H1 (cell line): ENCODE data around the gene NR3C1. TPM values are rescaled to one million over a fixed set of nuclear protein-coding genes. Genes with fewer than 3 reads are reported as not detected.

ENCODE experiments used
- CTCF ChIA-PET: fragments of 300-600 bp; sonication (Branson Sonifier 250); formaldehyde crosslinking; loops from one replicate; lab custom pipeline; 2021; ENCODE audit not compliant: partially characterized antibody; lab: Charles Lee
- POLR2A ChIA-PET: fragments of 300-600 bp; sonication (Branson Sonifier 250); formaldehyde crosslinking; loops from one replicate; lab custom pipeline; 2021; ENCODE audit warnings: inconsistent platforms; ENCODE audit not compliant: partially characterized antibody; lab: Charles Lee
- DNase-seq, 2 experiments: peaks; one replicate each; pipeline versions ENCODE4 v3.0.0 to v3.0.0-alpha.2; 2010 to 2022; ENCODE audit warnings: low spot score in 2 of 2, low read depth in 1 of 2, mixed read lengths in 1 of 2
- FAIRE-seq: peaks from 2 replicates; lab custom pipeline; 2011; peaks lifted over from hg19 to GRCh38; lab: Jason Lieb, UNC
- H2AFZ ChIP-seq: 2 replicates; pipeline ENCODE4 v1.8.1; 2012; ENCODE audit warnings: low read length, inconsistent platforms
- H2AK5ac ChIP-seq: 2 replicates; pipeline ENCODE4 v1.6.1; 2013; ENCODE audit warnings: low read depth, low read length
- H2BK120ac ChIP-seq: replicated peaks from 2 replicates; pipeline ENCODE3; 2013; ENCODE audit warnings: low read depth, low read length, inconsistent platforms
- H2BK12ac ChIP-seq: 2 replicates; pipeline ENCODE4 v1.6.1; 2013; ENCODE audit warnings: low read depth, low read length
- H2BK15ac ChIP-seq: 2 replicates; pipeline ENCODE4 v1.6.1; 2013; ENCODE audit warnings: low read length
- H2BK20ac ChIP-seq: 2 replicates; pipeline ENCODE4 v1.6.1; 2013; ENCODE audit warnings: low read length
- H2BK5ac ChIP-seq: 2 replicates; pipeline ENCODE4 v1.6.1; 2013; ENCODE audit warnings: low read depth, low read length
- H3K14ac ChIP-seq: 2 replicates; pipeline ENCODE4 v1.6.1; 2013; ENCODE audit warnings: inconsistent platforms; ENCODE audit not compliant: insufficient read length
- H3K18ac ChIP-seq: 2 replicates; pipeline ENCODE4 v1.6.1; 2013; ENCODE audit warnings: low read length; ENCODE audit errors: extremely low read depth
- H3K23ac ChIP-seq: 2 replicates; pipeline ENCODE4 v1.6.1; 2013; ENCODE audit warnings: inconsistent platforms; ENCODE audit not compliant: insufficient read length
- H3K23me2 ChIP-seq: 2 replicates; pipeline ENCODE4 v1.6.1; 2013; ENCODE audit warnings: low read depth, low read length
- H3K27ac ChIP-seq: 2 replicates; pipeline ENCODE4 v1.6.1; 2011; ENCODE audit warnings: low read depth, low read length, inconsistent platforms
- H3K27me3 ChIP-seq, 4 experiments: replicated peaks in 1 of 4; 1 replicate in 1 of 4; 2 replicates in 3 of 4; pipeline versions ENCODE4 v1.6.1 to v1.8.1; 2011 to 2013; ENCODE audit warnings: low read length in 3 of 4, mild to moderate bottlenecking in 3 of 4, inconsistent platforms in 2 of 4, mixed read lengths in 2 of 4, moderate library complexity in 1 of 4; ENCODE audit not compliant: control insufficient read depth in 3 of 4, insufficient read depth in 3 of 4; ENCODE audit errors: extremely low read depth in 1 of 4
- H3K36me3 ChIP-seq, 4 experiments: 2 replicates each; pipeline versions ENCODE4 v1.6.1 to v1.8.1; 2011 to 2013; ENCODE audit warnings: mild to moderate bottlenecking in 4 of 4, low read length in 3 of 4, moderate library complexity in 2 of 4, control low read depth in 1 of 4, inconsistent platforms in 1 of 4; ENCODE audit not compliant: insufficient read depth in 4 of 4, control insufficient read depth in 2 of 4
- H3K4ac ChIP-seq: replicated peaks from 2 replicates; pipeline ENCODE3; 2013; ENCODE audit warnings: low read length, low read depth, mixed read lengths, inconsistent platforms; ENCODE audit not compliant: insufficient read length
- H3K4me1 ChIP-seq, 4 experiments: replicated peaks in 1 of 4; 1 replicate in 1 of 4; 2 replicates in 3 of 4; pipeline versions ENCODE4 v1.6.1 to v1.8.1; 2011 to 2013; ENCODE audit warnings: low read length in 3 of 4, inconsistent platforms in 2 of 4, mixed read lengths in 1 of 4; ENCODE audit not compliant: insufficient read depth in 4 of 4, control insufficient read depth in 3 of 4
- H3K4me2 ChIP-seq, 2 experiments: 2 replicates each; pipeline versions ENCODE4 v1.6.1 to v1.8.1; 2011 to 2013; ENCODE audit warnings: low read depth in 2 of 2, low read length in 2 of 2, control low read depth in 1 of 2, inconsistent platforms in 1 of 2, mild to moderate bottlenecking in 1 of 2; ENCODE audit not compliant: insufficient read depth in 1 of 2
- H3K4me3 ChIP-seq, 4 experiments: fragments of 200-600, 300-600 bp in 1 of 4; sonication (generic), shearing (Covaris generic), sonication (Bioruptor Twin) in 1 of 4; 2 replicates each; pipeline versions ENCODE4 v1.5.1 to v1.8.1; 2011 to 2016; ENCODE audit warnings: low read length in 4 of 4, low read depth in 3 of 4, control low read depth in 2 of 4, inconsistent platforms in 2 of 4, mild to moderate bottlenecking in 2 of 4, mixed read lengths in 1 of 4, moderate library complexity in 1 of 4; ENCODE audit not compliant: insufficient read depth in 2 of 4; ENCODE audit errors: extremely low read depth in 1 of 4
- H3K56ac ChIP-seq: replicated peaks from 2 replicates; pipeline ENCODE3; 2013; ENCODE audit warnings: low read depth, mild to moderate bottlenecking, mixed read lengths, low read length, inconsistent platforms; ENCODE audit not compliant: insufficient read length
- H3K79me1 ChIP-seq: 2 replicates; pipeline ENCODE4 v1.6.1; 2013; ENCODE audit warnings: low read depth, low read length, control low read depth
- H3K79me2 ChIP-seq, 2 experiments: 2 replicates each; pipeline versions ENCODE4 v1.6.1 to v1.8.1; 2012 to 2013; ENCODE audit warnings: low read length in 2 of 2, mild to moderate bottlenecking in 2 of 2, inconsistent platforms in 1 of 2; ENCODE audit not compliant: insufficient read depth in 2 of 2, control insufficient read depth in 1 of 2
- H3K9ac ChIP-seq, 4 experiments: replicated peaks in 1 of 4; 1 replicate in 1 of 4; 2 replicates in 3 of 4; pipeline versions ENCODE4 v1.6.1 to v1.8.1; 2011 to 2013; ENCODE audit warnings: low read depth in 3 of 4, low read length in 3 of 4, control low read depth in 2 of 4, mild to moderate bottlenecking in 2 of 4, moderate library complexity in 2 of 4, inconsistent platforms in 1 of 4; ENCODE audit errors: extremely low read depth in 1 of 4
- H3K9me3 ChIP-seq, 2 experiments: 2 replicates each; pipeline versions ENCODE4 v1.6.1 to v1.8.1; 2012 to 2013; ENCODE audit warnings: mild to moderate bottlenecking in 2 of 2, moderate library complexity in 2 of 2, control low read depth in 1 of 2, inconsistent platforms in 1 of 2, low read depth in 1 of 2, low read length in 1 of 2, mixed read lengths in 1 of 2; ENCODE audit not compliant: insufficient read depth in 2 of 2
- H4K20me1 ChIP-seq, 2 experiments: replicated peaks in 1 of 2; 2 replicates each; pipeline versions ENCODE3 to v1.8.1; 2011 to 2013; ENCODE audit warnings: inconsistent platforms in 2 of 2, low read length in 2 of 2, mild to moderate bottlenecking in 1 of 2; ENCODE audit not compliant: insufficient read depth in 2 of 2, control insufficient read depth in 1 of 2
- H4K5ac ChIP-seq: 2 replicates; pipeline ENCODE4 v1.6.1; 2013; ENCODE audit warnings: low read length, low read depth, mixed read lengths, inconsistent platforms; ENCODE audit not compliant: insufficient read length
- H4K8ac ChIP-seq: 2 replicates; pipeline ENCODE4 v1.8.0; 2013; ENCODE audit warnings: mild to moderate bottlenecking, moderate library complexity, low read length, inconsistent platforms; ENCODE audit not compliant: insufficient read depth; ENCODE audit errors: extremely low read depth
- H4K91ac ChIP-seq: replicated peaks from 2 replicates; pipeline ENCODE3; 2013; ENCODE audit warnings: low read length, mixed read lengths, inconsistent platforms; ENCODE audit not compliant: insufficient read length
- KDM5A ChIP-seq: fragments of 200-600 bp; IDR thresholded peaks from 2 replicates; pipeline ENCODE4 v1.7.1; 2012; ENCODE audit warnings: mild to moderate bottlenecking, low read length, inconsistent platforms, mixed read lengths
- PHF8 ChIP-seq: fragments of 200-600 bp; sonication (generic); conservative IDR thresholded peaks from 2 replicates; pipeline ENCODE4 v1.7.1; 2012; ENCODE audit warnings: low read depth, mild to moderate bottlenecking, inconsistent platforms, low read length, moderate library complexity
- RBBP5 ChIP-seq: IDR thresholded peaks from 2 replicates; pipeline ENCODE4 v1.7.1; 2012; ENCODE audit warnings: low read depth, mild to moderate bottlenecking, inconsistent platforms, low read length, moderate library complexity, borderline replicate concordance
- SIN3A ChIP-seq, 2 experiments: IDR thresholded peaks in 1 of 2; conservative IDR thresholded peaks in 1 of 2; 2 replicates each; pipeline ENCODE4 v1.6.1; 2011 to 2012; ENCODE audit warnings: low read length in 2 of 2, improper control_type of control experiment in 1 of 2, low read depth in 1 of 2, mild to moderate bottlenecking in 1 of 2
- SP4 ChIP-seq: IDR thresholded peaks from 2 replicates; pipeline ENCODE4 v1.6.1; 2012; ENCODE audit warnings: low read length, inconsistent platforms
- WGBS, 2 experiments: shearing (Covaris generic) in 1 of 2; methylation state at CpG; one replicate each; pipeline versions ENCODE4 v1.1.6 to v1.1.7; 2013 to 2015; ENCODE audit warnings: low lambda C conversion rate in 2 of 2, mixed read lengths in 2 of 2, inconsistent platforms in 1 of 2, low coverage in 1 of 2, missing lambda C conversion rate in 1 of 2; ENCODE audit not compliant: insufficient replicate concordance in 2 of 2, insufficient coverage in 1 of 2, insufficient read length in 1 of 2; ENCODE audit errors: extremely low coverage in 1 of 2, missing lambda C conversion rate in 1 of 2; 5-methylcytosine and 5-hydroxymethylcytosine counted together
- polyA plus RNA-seq, 7 experiments: library from polyadenylated mRNA; depleted of rRNA in 3 of 7; stranded (reverse) in 5 of 7; unstranded in 2 of 7; fragments of >200 nt in 5 of 7; fragments of 200-250 nt in 2 of 7; gene quantifications; 1 replicate in 5 of 7; 2 replicates in 1 of 7; 4 replicates in 1 of 7; pipeline versions ENCODE4 v1.2.1 to v1.2.3, GENCODE V29; 2011 to 2013; ENCODE audit warnings: missing spikeins in 2 of 7, mixed read lengths in 2 of 7
- total RNA-seq: library from RNA; stranded (reverse); fragmentation: NEBNext Ultra II Directional; extraction: Animal tissue kit (Norgen Biotek cat#: 25700); gene quantifications from 2 replicates; pipeline ENCODE4 v1.2.1, GENCODE V29; 2021

The NR3C1 gene
- total and polyA plus RNA-seq, 2 of the 8 experiments (the other 6 are each of a cell fraction or from before 2014, with no cell fraction given) = 1.7 to 5.4 TPM

- no peak for FAIRE-seq
- H3K27me3 ChIP-seq = no peaks in the 10 kb centered on the region
- CTCF ChIA-PET = no interaction called here
Observed at GRCh38 chr5:143427122-143427735, 23.7 kb upstream of the NR3C1 start.

More at GRCh38 chr5:143427122-143427735, 23.7 kb upstream of the NR3C1 start:
- 87% methylated on average over 3 of the region's 3 CpGs; no CpG with 5 or more reads in 1 of the 2 experiments for WGBS, 2 experiments
- Histone ChIP-seq H3K4me3 (no peak overlapping the region), H3K79me2 (no peaks in the 10 kb centered on the region), H3K36me3 (no peaks in the 10 kb centered on the region), H2BK5ac (no peak overlapping the region), H3K27ac (no peak overlapping the region), H3K4me2 (no peak overlapping the region), H3K9ac (no peak overlapping the region), H4K20me1 (no peaks in the 10 kb centered on the region)
- DNase-seq = no peak
- TF ChIP-seq SP4 (no peak), RBBP5 (no peak), KDM5A (no peak), PHF8 (no peak), SIN3A (conservative IDR thresholded peaks at IDR 0.05 in 1 of 2, IDR thresholded peaks at IDR 0.05 in 1 of 2; ENCODE audit: low read depth in 1 of 2, low read length in 2 of 2) (no peak)
- TF ChIP-seq, all 59 proteins: peak for 0
- H4K5ac ChIP-seq = no peak overlapping the region
- POLR2A ChIA-PET = no interaction called here
- H3K23me2 ChIP-seq = no peaks in the 10 kb centered on the region
- no peak overlapping the region for H2BK15ac ChIP-seq
- no peak overlapping the region for H2BK20ac ChIP-seq
- H3K14ac ChIP-seq = no peak overlapping the region
- H4K8ac ChIP-seq = no peak overlapping the region
- H4K91ac ChIP-seq = no peak overlapping the region
- no peaks in the 10 kb centered on the region for H3K79me1 ChIP-seq
- no peaks in the 10 kb centered on the region for H3K9me3 ChIP-seq
- H2AK5ac ChIP-seq = no peak overlapping the region
- H2BK120ac ChIP-seq = no peak overlapping the region
- no peak overlapping the region for H3K18ac ChIP-seq
- no peaks in the 10 kb centered on the region for H3K4me1 ChIP-seq
- H2AFZ ChIP-seq = no peak overlapping the region
- no peak overlapping the region for H3K56ac ChIP-seq
- H3K23ac ChIP-seq = no peak overlapping the region
- no peak overlapping the region for H2BK12ac ChIP-seq
- H3K4ac ChIP-seq = no peak overlapping the region
